GM13977 (cell line): ENCODE results near the gene SLIT3.

Source experiments
- DNase-seq: peaks from one replicate; pipeline ENCODE4 v3.0.0; 2012; ENCODE audit warnings: low spot score
- CTCF ChIP-seq: IDR thresholded peaks from 2 replicates; pipeline ENCODE4 v1.5.1; 2012; ENCODE audit warnings: mild to moderate bottlenecking, control low read depth; ENCODE audit not compliant: insufficient read depth; ENCODE audit errors: extremely low read depth, missing control alignments
- in situ Hi-C: fragments of 300-500 bp; cut with MboI; formaldehyde crosslinking; loops from one replicate; pipeline ENCODE4 v1.12.0; 2022; ENCODE audit warnings: low sequenced_read_pairs, low pct_unique_long_range_greater_than_20kb, mixed read lengths, inconsistent platforms; ENCODE audit not compliant: unreplicated experiment

The SLIT3 gene

GRCh38 chr5:168695301-168695835 lies 605.6 kb downstream of the SLIT3 start:
- no peak for TF ChIP-seq CTCF
- no peak for DNase-seq
- in situ Hi-C loops = loop anchor here (25.0 kb wide), 1 partner anchor 617 kb away; the partner anchor contains the start of gene SLIT3

DNA sequence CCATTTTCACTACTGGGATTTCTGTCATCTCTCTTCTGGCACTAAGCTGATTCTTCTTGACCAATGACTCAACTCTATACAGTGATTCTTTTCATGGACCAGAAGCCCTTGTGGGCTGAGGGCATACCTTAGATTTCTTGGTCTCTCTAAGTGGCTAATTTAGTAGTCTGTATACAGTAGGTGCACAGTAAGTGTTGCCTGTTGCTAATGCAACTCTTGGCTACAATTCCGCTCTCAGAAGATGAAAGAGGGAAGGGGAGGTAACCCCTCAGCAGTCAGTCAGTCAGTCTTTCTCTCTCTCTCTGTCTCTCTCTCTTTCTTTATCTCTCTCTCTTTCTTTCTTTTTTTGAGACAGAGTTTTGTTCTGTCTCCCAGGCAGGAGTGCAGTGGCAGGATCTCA lies 606.6 kb downstream of the SLIT3 start:
- no peak for TF ChIP-seq CTCF
- no peak for DNase-seq
- in situ Hi-C loops = loop anchor here (25.0 kb wide), 1 partner anchor 618 kb away; the partner anchor contains the start of gene SLIT3

DNA sequence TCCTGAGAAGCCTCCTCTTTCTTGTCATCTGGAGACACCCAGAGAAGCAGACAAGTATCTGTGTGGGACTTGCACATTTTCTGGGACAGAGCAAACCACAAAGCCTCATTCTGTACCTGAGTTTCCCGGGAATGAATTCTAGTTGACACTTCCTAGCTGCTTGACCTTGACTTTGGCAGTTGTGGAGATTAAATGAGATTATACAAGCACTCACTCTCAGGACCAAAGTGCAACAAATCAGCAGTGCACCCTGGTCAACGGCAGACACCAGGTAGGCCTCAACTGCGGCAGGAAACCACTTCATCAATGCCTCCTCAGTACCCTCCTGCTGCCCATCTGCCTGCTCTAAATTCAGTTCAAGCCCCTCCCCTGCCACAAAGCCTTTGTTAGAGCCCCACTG lies 607.1 kb downstream of the SLIT3 start:
- in situ Hi-C loops = loop anchor here (25.0 kb wide), 1 partner anchor 618 kb away; the partner anchor contains the start of gene SLIT3
- no peak for DNase-seq
- TF ChIP-seq CTCF = no peak

GRCh38 chr5:168693297-168693696 lies 607.6 kb downstream of the SLIT3 start:
- TF ChIP-seq CTCF = no peak
- in situ Hi-C loops = loop anchor here (25.0 kb wide), 1 partner anchor 619 kb away; the partner anchor contains the start of gene SLIT3
- no peak for DNase-seq

DNA sequence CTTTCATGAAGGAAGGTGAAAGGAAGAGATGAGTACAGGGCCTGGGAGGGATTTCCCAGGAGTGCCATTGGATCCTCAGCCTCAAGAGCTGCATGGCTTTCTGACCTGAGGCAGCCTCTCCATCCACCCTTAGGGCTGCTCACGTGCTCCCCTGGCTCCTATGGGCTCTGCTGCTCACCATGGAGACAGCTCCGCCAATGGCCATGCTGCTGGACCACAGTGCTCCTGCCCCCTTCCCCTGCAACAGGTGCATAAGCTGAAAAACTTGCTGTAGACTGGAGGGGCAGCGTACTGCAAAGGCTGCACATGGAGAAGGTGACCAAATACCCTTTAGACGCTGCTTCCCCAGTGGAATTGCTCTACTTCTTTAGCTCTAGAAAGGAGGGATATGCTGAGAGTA lies 609.0 kb downstream of the SLIT3 start:
- TF ChIP-seq CTCF = no peak
- no peak for DNase-seq
- in situ Hi-C loops = loop anchor here (25.0 kb wide), 1 partner anchor 620 kb away; the partner anchor contains the start of gene SLIT3

GRCh38 chr5:168689260-168689659 lies 611.7 kb downstream of the SLIT3 start:
- no peak for TF ChIP-seq CTCF
- in situ Hi-C loops = loop anchor here (25.0 kb wide), 1 partner anchor 623 kb away; the partner anchor contains the start of gene SLIT3
- DNase-seq = no peak

GRCh38 chr5:168686837-168687236 lies 614.1 kb downstream of the SLIT3 start:
- TF ChIP-seq CTCF = no peak
- in situ Hi-C loops = loop anchor here (25.0 kb wide), 1 partner anchor 625 kb away; the partner anchor contains the start of gene SLIT3
- no peak for DNase-seq
